A673 (cell line): ENCODE results near the gene ITM2C.

Source experiments
- EZH2 ChIP-seq: fragments of 200-600 bp; sonication (generic); IDR thresholded peaks from 2 replicates; pipeline ENCODE4 v1.6.1; 2017; ENCODE audit warnings: borderline replicate concordance, low read depth, mild to moderate bottlenecking, mixed read lengths, antibody characterized with exemption, low read length; ENCODE audit not compliant: poor library complexity, severe bottlenecking
- TF ChIP-seq, protein P1 (sequence below): fragments of 300-800, 200-600 bp; sonication (generic); conservative IDR thresholded peaks from 2 replicates; pipeline ENCODE4 v1.5.1; 2017; ENCODE audit warnings: low read depth, mild to moderate bottlenecking, antibody characterized with exemption, low read length, moderate library complexity, mixed read lengths

GRCh38 chr2:230828272-230828961 lies 36.3 kb upstream of the ITM2C start:
- TF ChIP-seq, protein P1, sequence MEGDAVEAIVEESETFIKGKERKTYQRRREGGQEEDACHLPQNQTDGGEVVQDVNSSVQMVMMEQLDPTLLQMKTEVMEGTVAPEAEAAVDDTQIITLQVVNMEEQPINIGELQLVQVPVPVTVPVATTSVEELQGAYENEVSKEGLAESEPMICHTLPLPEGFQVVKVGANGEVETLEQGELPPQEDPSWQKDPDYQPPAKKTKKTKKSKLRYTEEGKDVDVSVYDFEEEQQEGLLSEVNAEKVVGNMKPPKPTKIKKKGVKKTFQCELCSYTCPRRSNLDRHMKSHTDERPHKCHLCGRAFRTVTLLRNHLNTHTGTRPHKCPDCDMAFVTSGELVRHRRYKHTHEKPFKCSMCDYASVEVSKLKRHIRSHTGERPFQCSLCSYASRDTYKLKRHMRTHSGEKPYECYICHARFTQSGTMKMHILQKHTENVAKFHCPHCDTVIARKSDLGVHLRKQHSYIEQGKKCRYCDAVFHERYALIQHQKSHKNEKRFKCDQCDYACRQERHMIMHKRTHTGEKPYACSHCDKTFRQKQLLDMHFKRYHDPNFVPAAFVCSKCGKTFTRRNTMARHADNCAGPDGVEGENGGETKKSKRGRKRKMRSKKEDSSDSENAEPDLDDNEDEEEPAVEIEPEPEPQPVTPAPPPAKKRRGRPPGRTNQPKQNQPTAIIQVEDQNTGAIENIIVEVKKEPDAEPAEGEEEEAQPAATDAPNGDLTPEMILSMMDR = no peak
- no peak for TF ChIP-seq EZH2
